Activated B cell treated with CpG ODN at 0.5 μM for 24 hours (primary cell): Measurements from ENCODE around the gene S100PBP. TPM values are rescaled to one million over a fixed set of nuclear protein-coding genes. Genes with fewer than 3 reads are reported as not detected.

Experiments
- ATAC-seq: fragments of 200-7000 bp; cut with Tn5 transposase; one replicate; pipeline ENCODE4 v1.10.0; 2021; ENCODE audit warnings: low read depth, mild to moderate bottlenecking, moderate library complexity
- CTCF ChIA-PET: fragments of 350-600 bp; sonication (Branson Sonifier 250); formaldehyde crosslinking; loops from one replicate; lab custom pipeline; 2021; ENCODE audit warnings: antibody characterized with exemption; lab: Charles Lee
- POLR2A ChIA-PET: fragments of 350-600 bp; sonication (Branson Sonifier 250); formaldehyde crosslinking; loops from one replicate; lab custom pipeline; 2021; ENCODE audit warnings: antibody characterized with exemption; lab: Charles Lee
- DNase-seq: peaks from one replicate; pipeline ENCODE4 v3.0.0; 2022
- H3K27ac Mint-ChIP-seq: one replicate; pipeline ENCODE4 v1.8.0; 2020; ENCODE audit warnings: mixed read lengths
- H3K27me3 Mint-ChIP-seq: one replicate; pipeline ENCODE4 v1.8.0; 2021; ENCODE audit warnings: mixed read lengths
- H3K36me3 Mint-ChIP-seq: one replicate; pipeline ENCODE4 v1.8.0; 2021; ENCODE audit warnings: low read depth, mixed read lengths
- H3K4me1 Mint-ChIP-seq: one replicate; pipeline ENCODE4 v1.8.0; 2021; ENCODE audit warnings: mixed read lengths
- H3K4me3 Mint-ChIP-seq: one replicate; pipeline ENCODE4 v1.8.0; 2020; ENCODE audit warnings: mild to moderate bottlenecking, mixed read lengths
- H3K9me3 Mint-ChIP-seq: one replicate; pipeline ENCODE4 v1.8.0; 2020; ENCODE audit warnings: mixed read lengths
- CTCF ChIP-seq: fragments of 200-600 bp; IDR thresholded peaks from one replicate; pipeline ENCODE4 v1.8.0; 2022; ENCODE audit warnings: antibody characterized with exemption, mild to moderate bottlenecking
- intact Hi-C: fragments of 100-400 bp; cut with micrococcal nuclease; formaldehyde crosslinking; loops from one replicate; pipeline ENCODE4 v1.15.1; 2024
- total RNA-seq: library from RNA; stranded (reverse); gene quantifications from 2 replicates; pipeline ENCODE4 v1.2.3, GENCODE V29; 2022

Gene S100PBP
- total RNA-seq, 1 donor from 2014 or later = 50.5 TPM

GRCh38 chr1:32813941-32814739 is 3.3 kb upstream of the S100PBP start:
- peaks cover 51% of the 10 kb centered on the region for H3K4me1 Mint-ChIP-seq
- H3K27ac Mint-ChIP-seq = no peak overlapping the region
- intact Hi-C loops = loop anchor here (10.0 kb wide), 2 partner anchors 151 to 799 kb away; partner anchors contain the start of genes KHDRBS1 and RNF19B
- no peaks in the 10 kb centered on the region for H3K27me3 Mint-ChIP-seq
- ChIA-PET CTCF (no interaction called here), POLR2A (no interaction called here)
- H3K9me3 Mint-ChIP-seq = no peaks in the 10 kb centered on the region
- TF ChIP-seq CTCF = no peak
- H3K36me3 Mint-ChIP-seq = peaks cover 69% of the 10 kb centered on the region
- H3K4me3 Mint-ChIP-seq = no peak overlapping the region
- ATAC-seq (no peak), DNase-seq (no peak)

GRCh38 chr1:32816676-32817158 is 736 bp upstream of the S100PBP start:
- CTCF ChIA-PET = no interaction called here
- POLR2A ChIA-PET = interaction anchor here (0.6 to 2.1 kb wide), 12 partner anchors 9 to 637 kb away, joined by 3 to 16 read pairs (median 6); partner anchors contain the start of genes BSDC1, MARCKSL1, RBBP4 and RNF19B
- DNase-seq (no peak), ATAC-seq (no peak)
- no peak for TF ChIP-seq CTCF
- peaks cover 45% of the 10 kb centered on the region for H3K36me3 Mint-ChIP-seq
- H3K9me3 Mint-ChIP-seq = no peaks in the 10 kb centered on the region
- intact Hi-C loops = loop anchor here (1.0 to 10.0 kb wide), 12 partner anchors 17 to 1520 kb away; partner anchors contain the start of genes AZIN2, KHDRBS1, PTP4A2 and RNF19B
- peak overlapping the region; percentile 94 for H3K4me3 Mint-ChIP-seq
- H3K4me1 Mint-ChIP-seq = peaks cover 64% of the 10 kb centered on the region
- no peaks in the 10 kb centered on the region for H3K27me3 Mint-ChIP-seq
- H3K27ac Mint-ChIP-seq = peak overlapping the region; percentile 85

- no peak for DNase-seq
Observed at GRCh38 chr1:32817815-32818786, 648 bp downstream of the S100PBP start.

More at GRCh38 chr1:32817815-32818786, 648 bp downstream of the S100PBP start:
- ATAC-seq = no peak
- intact Hi-C loops = loop anchor here (1.0 to 10.0 kb wide), 12 partner anchors 19 to 1521 kb away; partner anchors contain the start of genes AZIN2, KHDRBS1, PTP4A2 and RNF19B
- ChIA-PET CTCF (interaction anchor here (1.0 kb wide), 1 partner anchor 54 kb away, joined by 3 read pairs; no protein-coding TSS in a partner anchor), POLR2A (interaction anchor here (0.6 to 2.1 kb wide), 12 partner anchors 19 to 636 kb away, joined by 3 to 16 read pairs (median 6); partner anchors contain the start of genes BSDC1, MARCKSL1, RBBP4 and RNF19B)
- Mint-ChIP-seq H3K9me3 (no peaks in the 10 kb centered on the region), H3K36me3 (peaks cover 35% of the 10 kb centered on the region), H3K4me3 (peak overlapping the region; percentile 94), H3K27ac (peak overlapping the region; percentile 85), H3K4me1 (peaks cover 72% of the 10 kb centered on the region), H3K27me3 (no peaks in the 10 kb centered on the region)
- TF ChIP-seq CTCF = no peak
